CD8-positive, alpha-beta memory T cell (primary cell): ENCODE data around the gene BRI3BP. TPM values are rescaled to one million over a fixed set of nuclear protein-coding genes. Genes with fewer than 3 reads are reported as not detected.
"Not testable (repeated sequence)": the region's sequence is repeated elsewhere in the genome, so short reads cannot be mapped to it uniquely, and the experiment has no call there.

Source experiments
- CTCF ChIA-PET: fragments of 350-600 bp; sonication (Branson Sonifier 250); formaldehyde crosslinking; loops from one replicate; lab custom pipeline; 2021; ENCODE audit warnings: antibody characterized with exemption; lab: Charles Lee
- POLR2A ChIA-PET: fragments of 350-600 bp; sonication (Branson Sonifier 250); formaldehyde crosslinking; loops from one replicate; lab custom pipeline; 2021; ENCODE audit warnings: antibody characterized with exemption; lab: Charles Lee
- DNase-seq, 5 donors: peaks; one replicate each; pipeline versions ENCODE4 v3.0.0 to v3.0.0-alpha.2; 2020 to 2022; ENCODE audit warnings: mixed read lengths in 1 of 5
- H3K27ac ChIP-seq: one replicate; pipeline ENCODE4 v1.7.0; 2013; ENCODE audit warnings: low read depth, mild to moderate bottlenecking, low read length, moderate library complexity
- H3K27me3 ChIP-seq: 2 replicates; pipeline ENCODE4 v1.7.0; 2013; ENCODE audit warnings: low read length, mild to moderate bottlenecking; ENCODE audit not compliant: insufficient read depth, poor library complexity, severe bottlenecking
- H3K36me3 ChIP-seq: 2 replicates; pipeline ENCODE4 v1.7.0; 2013; ENCODE audit warnings: mild to moderate bottlenecking, low read length, moderate library complexity; ENCODE audit not compliant: insufficient read depth
- H3K4me1 ChIP-seq: 2 replicates; pipeline ENCODE4 v1.7.0; 2013; ENCODE audit warnings: mild to moderate bottlenecking, low read length, moderate library complexity; ENCODE audit not compliant: insufficient read depth
- H3K4me3 ChIP-seq: 2 replicates; pipeline ENCODE4 v1.7.0; 2013; ENCODE audit warnings: mild to moderate bottlenecking, low read length
- H3K9me3 ChIP-seq: 2 replicates; pipeline ENCODE4 v1.7.0; 2013; ENCODE audit warnings: mild to moderate bottlenecking, low read length
- H3K27ac Mint-ChIP-seq, 8 donors: one replicate each; pipeline ENCODE4 v1.8.0; 2020 to 2021; ENCODE audit warnings: mixed read lengths in 8 of 8, mild to moderate bottlenecking in 6 of 8, inconsistent platforms in 3 of 8, moderate library complexity in 3 of 8
- H3K27me3 Mint-ChIP-seq, 2 donors: one replicate each; pipeline ENCODE4 v1.8.0; 2020 to 2021; ENCODE audit warnings: mixed read lengths in 2 of 2, mild to moderate bottlenecking in 1 of 2, moderate library complexity in 1 of 2
- H3K36me3 Mint-ChIP-seq, 3 donors: one replicate each; pipeline ENCODE4 v1.8.0; 2020 to 2021; ENCODE audit warnings: mixed read lengths in 3 of 3, inconsistent platforms in 1 of 3, mild to moderate bottlenecking in 1 of 3
- H3K4me1 Mint-ChIP-seq, 3 donors: one replicate each; pipeline ENCODE4 v1.8.0; 2020 to 2021; ENCODE audit warnings: mixed read lengths in 3 of 3, inconsistent platforms in 1 of 3, mild to moderate bottlenecking in 1 of 3
- H3K4me3 Mint-ChIP-seq, 7 donors: one replicate each; pipeline ENCODE4 v1.8.0; 2020 to 2021; ENCODE audit warnings: mixed read lengths in 7 of 7, mild to moderate bottlenecking in 6 of 7, moderate library complexity in 4 of 7, inconsistent platforms in 2 of 7
- H3K9me3 Mint-ChIP-seq, 5 donors: one replicate each; pipeline ENCODE4 v1.8.0; 2020 to 2022; ENCODE audit warnings: mixed read lengths in 5 of 5, mild to moderate bottlenecking in 3 of 5, moderate library complexity in 2 of 5, inconsistent platforms in 1 of 5
- polyA plus RNA-seq: library from polyadenylated mRNA; unstranded; fragments of 300-500 nt; fragmentation: Illumina TruSeq; gene quantifications from one replicate; pipeline ENCODE4 v1.2.3, GENCODE V29; 2021
- total RNA-seq, 2 experiments: library from RNA; stranded (reverse); gene quantifications; one replicate each; pipeline ENCODE4 v1.2.3, GENCODE V29; 2021

BRI3BP gene
- total and polyA plus RNA-seq, 3 experiments from 2014 or later: 4.0 to 36.5 (median 35.6) TPM

GRCh38 chr12:124979568-124979967, 13.9 kb upstream of the BRI3BP start:
- H3K4me1 ChIP-seq: no peaks in the 10 kb centered on the region
- no peaks in the 10 kb centered on the region for H3K9me3 ChIP-seq
- Mint-ChIP-seq H3K27ac (no peak overlapping the region), H3K27me3 (no peaks in the 10 kb centered on the region), H3K9me3 (no peaks in the 10 kb centered on the region), H3K4me3 (no peak overlapping the region), H3K36me3 (peaks cover under 1 to 75% (median 13%) of the 10 kb centered on the region in 3 donors), H3K4me1 (peaks cover 0 to 2% (median 0%) of the 10 kb centered on the region in 3 donors)
- H3K27me3 ChIP-seq: no peaks in the 10 kb centered on the region
- H3K4me3 ChIP-seq: no peak overlapping the region
- no peak overlapping the region for H3K27ac ChIP-seq
- ChIA-PET CTCF (no interaction called here), POLR2A (no interaction called here)
- peaks cover 31% of the 10 kb centered on the region for H3K36me3 ChIP-seq
- no peak for DNase-seq

GRCh38 chr12:124980098-124980892, 13.2 kb upstream of the BRI3BP start:
- DNase-seq: no peak
- CTCF ChIA-PET: no interaction called here
- Histone ChIP-seq H3K4me1 (no peaks in the 10 kb centered on the region), H3K9me3 (no peaks in the 10 kb centered on the region), H3K27ac (no peak overlapping the region), H3K36me3 (peaks cover 33% of the 10 kb centered on the region), H3K27me3 (no peaks in the 10 kb centered on the region), H3K4me3 (no peak overlapping the region)
- Mint-ChIP-seq H3K4me3 (no peak overlapping the region), H3K36me3 (peaks cover 3 to 75% (median 16%) of the 10 kb centered on the region in 3 donors), H3K9me3 (no peaks in the 10 kb centered on the region), H3K27ac (peak overlapping the region in 1 of 8 donors; percentile 77), H3K4me1 (peaks cover 0 to 2% (median 0%) of the 10 kb centered on the region in 3 donors), H3K27me3 (no peaks in the 10 kb centered on the region)
- POLR2A ChIA-PET: no interaction called here

- H3K27me3 ChIP-seq, H3K9me3 ChIP-seq, H3K27me3 Mint-ChIP-seq, CTCF ChIA-PET, DNase-seq, H3K9me3 Mint-ChIP-seq, H3K4me3 ChIP-seq, POLR2A ChIA-PET, H3K27ac ChIP-seq: not testable (repeated sequence)
- peaks cover 16% of the 10 kb centered on the region for H3K4me1 ChIP-seq
- peaks cover 11% of the 10 kb centered on the region for H3K36me3 ChIP-seq
- peak overlapping the region in 2 of 7 donors; percentile 20 to 44 for H3K4me3 Mint-ChIP-seq
- H3K27ac Mint-ChIP-seq: peak overlapping the region in 3 of 8 donors; percentile 24 to 47 (median 30)
- peaks cover 7 to 42% (median 9%) of the 10 kb centered on the region in 3 donors for H3K36me3 Mint-ChIP-seq
- H3K4me1 Mint-ChIP-seq: peaks cover 23 to 25% (median 24%) of the 10 kb centered on the region in 3 donors
Measured at GRCh38 chr12:124986876-124987275, 6.6 kb upstream of the BRI3BP start.

- peak; percentile 72 to 90 (median 80) for DNase-seq
- Histone ChIP-seq H3K9me3 (no peaks in the 10 kb centered on the region), H3K36me3 (no peaks in the 10 kb centered on the region), H3K4me1 (peaks cover 33% of the 10 kb centered on the region), H3K4me3 (peak overlapping the region; percentile 63), H3K27ac (peak overlapping the region; percentile 21), H3K27me3 (no peaks in the 10 kb centered on the region)
- Mint-ChIP-seq H3K4me1 (peaks cover 31 to 39% (median 34%) of the 10 kb centered on the region in 3 donors), H3K27ac (peak overlapping the region; percentile 12 to 94 (median 77)), H3K36me3 (peaks cover 0 to 11% (median 1%) of the 10 kb centered on the region in 3 donors), H3K9me3 (no peaks in the 10 kb centered on the region), H3K4me3 (peak overlapping the region; percentile 84 to 93 (median 88)), H3K27me3 (no peaks in the 10 kb centered on the region)
- POLR2A ChIA-PET: interaction anchor here (0.7 to 1.6 kb wide), 3 partner anchors 72 to 79 kb away, joined by 3 to 7 read pairs (median 4); partner anchors contain the start of gene UBC
- CTCF ChIA-PET: no interaction called here
Measured at GRCh38 chr12:124992874-124993625, 395 bp upstream of the BRI3BP start.

GRCh38 chr12:124994437-124994975, 1.1 kb downstream of the BRI3BP start:
- no peak for DNase-seq

GRCh38 chr12:124995200-124995961, 1.9 kb downstream of the BRI3BP start:
- H3K9me3 Mint-ChIP-seq: no peaks in the 10 kb centered on the region
- Histone ChIP-seq H3K27ac (peak overlapping the region; percentile 54), H3K4me3 (peak overlapping the region; percentile 69), H3K27me3 (no peaks in the 10 kb centered on the region), H3K4me1 (peaks cover 20% of the 10 kb centered on the region), H3K36me3 (no peaks in the 10 kb centered on the region), H3K9me3 (no peaks in the 10 kb centered on the region)
- H3K36me3 Mint-ChIP-seq: peaks cover 0 to 8% (median 1%) of the 10 kb centered on the region in 3 donors
- ChIA-PET POLR2A (interaction anchor here (1.6 kb wide), 1 partner anchor 55 kb away, joined by 6 read pairs; no protein-coding TSS in a partner anchor), CTCF (interaction anchor here (0.6 to 1.5 kb wide), 2 partner anchors 40 to 55 kb away, joined by 3 to 6 read pairs; no protein-coding TSS in a partner anchor)
- no peak for DNase-seq
- peak overlapping the region in 3 of 8 donors; percentile 45 to 92 (median 68) for H3K27ac Mint-ChIP-seq
- H3K4me3 Mint-ChIP-seq: peak overlapping the region; percentile 89 to 93 (median 91)
- H3K27me3 Mint-ChIP-seq: peaks cover 0 to under 1% of the 10 kb centered on the region in 2 donors
- H3K4me1 Mint-ChIP-seq: peaks cover 20 to 32% (median 25%) of the 10 kb centered on the region in 3 donors

More at GRCh38 chr12:124994437-124994975, 1.1 kb downstream of the BRI3BP start:
- H3K9me3 Mint-ChIP-seq: no peaks in the 10 kb centered on the region
- Histone ChIP-seq H3K27me3 (no peaks in the 10 kb centered on the region), H3K27ac (peak overlapping the region; percentile 54), H3K9me3 (no peaks in the 10 kb centered on the region), H3K4me3 (peak overlapping the region; percentile 69), H3K36me3 (no peaks in the 10 kb centered on the region), H3K4me1 (peaks cover 22% of the 10 kb centered on the region)
- POLR2A ChIA-PET: interaction anchor here (1.6 kb wide), 2 partner anchors 54 to 80 kb away, joined by 6 to 7 read pairs; partner anchors contain the start of gene UBC
- CTCF ChIA-PET: interaction anchor here (0.6 to 1.5 kb wide), 2 partner anchors 41 to 54 kb away, joined by 3 to 6 read pairs; no protein-coding TSS in a partner anchor
- H3K27me3 Mint-ChIP-seq: no peaks in the 10 kb centered on the region
- peak overlapping the region; percentile 58 to 92 (median 72) for H3K27ac Mint-ChIP-seq
- peaks cover 18 to 27% (median 24%) of the 10 kb centered on the region in 3 donors for H3K4me1 Mint-ChIP-seq
- peaks cover 0 to 8% (median 1%) of the 10 kb centered on the region in 3 donors for H3K36me3 Mint-ChIP-seq
- H3K4me3 Mint-ChIP-seq: peak overlapping the region; percentile 89 to 93 (median 91)

GRCh38 chr12:124998705-124999104, 5.3 kb downstream of the BRI3BP start:
- no peak overlapping the region for H3K4me3 ChIP-seq
- H3K9me3 Mint-ChIP-seq: no peaks in the 10 kb centered on the region
- no peaks in the 10 kb centered on the region for H3K36me3 ChIP-seq
- DNase-seq: no peak
- CTCF ChIA-PET: no interaction called here
- POLR2A ChIA-PET: no interaction called here
- peaks cover 0 to 3% (median 0%) of the 10 kb centered on the region in 3 donors for H3K36me3 Mint-ChIP-seq
- no peak overlapping the region for H3K4me3 Mint-ChIP-seq
- H3K27me3 ChIP-seq: no peaks in the 10 kb centered on the region
- peaks cover 20 to 37% (median 25%) of the 10 kb centered on the region in 3 donors for H3K4me1 Mint-ChIP-seq
- peaks cover 10% of the 10 kb centered on the region for H3K4me1 ChIP-seq
- H3K27ac ChIP-seq: no peak overlapping the region
- H3K9me3 ChIP-seq: no peaks in the 10 kb centered on the region
- peaks cover 0 to 1% of the 10 kb centered on the region in 2 donors for H3K27me3 Mint-ChIP-seq
- H3K27ac Mint-ChIP-seq: no peak overlapping the region
